ENCODE data around the gene BAZ2B. TPM values are rescaled to one million over a fixed set of nuclear protein-coding genes. Genes with fewer than 3 reads are reported as not detected.

Gene BAZ2B
- polyA plus RNA-seq, 1 donor from 2014 or later: 150 TPM

DNA sequence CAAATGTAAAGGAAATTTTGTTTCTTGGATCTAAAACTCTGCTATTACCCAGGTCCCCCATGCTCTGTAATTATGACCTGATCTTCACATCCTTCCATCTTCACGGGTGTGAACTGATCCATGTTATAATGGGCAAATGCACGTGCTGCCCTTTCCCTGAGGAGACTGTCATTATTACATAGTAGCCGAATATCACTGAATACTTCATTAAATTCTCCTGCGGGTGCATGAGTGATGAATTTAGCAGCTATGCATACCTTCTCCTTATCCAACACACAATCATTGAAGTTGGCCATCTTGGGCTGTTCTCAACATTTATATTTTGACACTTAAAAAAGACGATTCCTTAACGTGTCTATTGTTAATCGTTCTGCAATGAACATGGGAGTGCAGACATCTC is 153.4 kb downstream of the BAZ2B start:
- Histone ChIP-seq H3F3A (ENCODE audit: insufficient read depth, low read length, poor library complexity, severe bottlenecking) (no peaks in the 10 kb centered on the region), H3K27ac (ENCODE audit: low read length) (no peak overlapping the region), H3K79me2 (replicated peaks; ENCODE audit: insufficient read depth, low read length) (peaks cover 23% of the 10 kb centered on the region), H3K9me2 (ENCODE audit: insufficient read depth, low read length) (no peaks in the 10 kb centered on the region), H3K4me2 (ENCODE audit: low read length) (no peak overlapping the region), H3K9ac (ENCODE audit: low read length) (no peak overlapping the region), H4K20me1 (ENCODE audit: insufficient read depth) (no peaks in the 10 kb centered on the region), H2AFZ (ENCODE audit: low read depth, low read length) (no peak overlapping the region), H3K9me3 (ENCODE audit: low read length) (no peaks in the 10 kb centered on the region), H3K36me3 (ENCODE audit: insufficient read depth, low read length) (no peaks in the 10 kb centered on the region), H3K27me3 (ENCODE audit: insufficient read depth, low read depth, low read length) (no peaks in the 10 kb centered on the region), H3K4me3 (ENCODE audit: low read length) (no peak overlapping the region)
- TF ChIP-seq TAF1 (IDR thresholded peaks at IDR 0.05; ENCODE audit: low read depth) (no peak), SMC3 (conservative IDR thresholded peaks at IDR 0.05; ENCODE audit: poor library complexity) (no peak), RAD21 (conservative IDR thresholded peaks at IDR 0.05) (no peak), REST (IDR thresholded peaks at IDR 0.05; ENCODE audit: borderline replicate concordance) (no peak), CTCF (IDR thresholded peaks at IDR 0.05; ENCODE audit: poor library complexity, severe bottlenecking) (no peak), EP300 (conservative IDR thresholded peaks at IDR 0.05; ENCODE audit: poor library complexity, severe bottlenecking) (no peak), MXI1 (conservative IDR thresholded peaks at IDR 0.05; ENCODE audit: poor library complexity, severe bottlenecking) (no peak), POLR2AphosphoS5 (IDR thresholded peaks at IDR 0.05) (no peak), EZH2 (IDR thresholded peaks at IDR 0.05; ENCODE audit: borderline replicate concordance, insufficient read depth, low read length, poor library complexity, severe bottlenecking) (no peak)

- H3K79me2 ChIP-seq (replicated peaks; ENCODE audit: insufficient read depth, low read length): peaks cover 21% of the 10 kb centered on the region
- no peaks in the 10 kb centered on the region for H3K9me2 ChIP-seq (ENCODE audit: insufficient read depth, low read length)
- no peak for TF ChIP-seq EP300 (conservative IDR thresholded peaks at IDR 0.05; ENCODE audit: poor library complexity, severe bottlenecking)
- no peak for TF ChIP-seq EZH2 (IDR thresholded peaks at IDR 0.05; ENCODE audit: borderline replicate concordance, insufficient read depth, low read length, poor library complexity, severe bottlenecking)
- TF ChIP-seq CTCF (IDR thresholded peaks at IDR 0.05; ENCODE audit: poor library complexity, severe bottlenecking): no peak
- no peak for TF ChIP-seq POLR2AphosphoS5 (IDR thresholded peaks at IDR 0.05)
- no peak for TF ChIP-seq RAD21 (conservative IDR thresholded peaks at IDR 0.05)
- TF ChIP-seq TAF1 (IDR thresholded peaks at IDR 0.05; ENCODE audit: low read depth): no peak
- TF ChIP-seq SMC3 (conservative IDR thresholded peaks at IDR 0.05; ENCODE audit: poor library complexity): no peak
- H3K4me3 ChIP-seq (ENCODE audit: low read length): no peak overlapping the region
- no peaks in the 10 kb centered on the region for H4K20me1 ChIP-seq (ENCODE audit: insufficient read depth)
- H3F3A ChIP-seq (ENCODE audit: insufficient read depth, low read length, poor library complexity, severe bottlenecking): no peaks in the 10 kb centered on the region
- H3K36me3 ChIP-seq (ENCODE audit: insufficient read depth, low read length): no peaks in the 10 kb centered on the region
- H3K27ac ChIP-seq (ENCODE audit: low read length): no peak overlapping the region
- no peaks in the 10 kb centered on the region for H3K27me3 ChIP-seq (ENCODE audit: insufficient read depth, low read depth, low read length)
- no peak overlapping the region for H3K4me2 ChIP-seq (ENCODE audit: low read length)
- no peak overlapping the region for H3K9ac ChIP-seq (ENCODE audit: low read length)
- no peaks in the 10 kb centered on the region for H3K9me3 ChIP-seq (ENCODE audit: low read length)
- H2AFZ ChIP-seq (ENCODE audit: low read depth, low read length): no peak overlapping the region
These were observed 154.1 kb downstream of the BAZ2B start for GRCh38 chr2:159462201-159462785.
